ENCODE results near the gene DBN1. TPM values are rescaled to one million over a fixed set of nuclear protein-coding genes. Genes with fewer than 3 reads are reported as not detected.

DBN1 gene
- total RNA-seq, 3 donors from 2014 or later = 12.1 to 61.8 (median 17.2) TPM

DNA sequence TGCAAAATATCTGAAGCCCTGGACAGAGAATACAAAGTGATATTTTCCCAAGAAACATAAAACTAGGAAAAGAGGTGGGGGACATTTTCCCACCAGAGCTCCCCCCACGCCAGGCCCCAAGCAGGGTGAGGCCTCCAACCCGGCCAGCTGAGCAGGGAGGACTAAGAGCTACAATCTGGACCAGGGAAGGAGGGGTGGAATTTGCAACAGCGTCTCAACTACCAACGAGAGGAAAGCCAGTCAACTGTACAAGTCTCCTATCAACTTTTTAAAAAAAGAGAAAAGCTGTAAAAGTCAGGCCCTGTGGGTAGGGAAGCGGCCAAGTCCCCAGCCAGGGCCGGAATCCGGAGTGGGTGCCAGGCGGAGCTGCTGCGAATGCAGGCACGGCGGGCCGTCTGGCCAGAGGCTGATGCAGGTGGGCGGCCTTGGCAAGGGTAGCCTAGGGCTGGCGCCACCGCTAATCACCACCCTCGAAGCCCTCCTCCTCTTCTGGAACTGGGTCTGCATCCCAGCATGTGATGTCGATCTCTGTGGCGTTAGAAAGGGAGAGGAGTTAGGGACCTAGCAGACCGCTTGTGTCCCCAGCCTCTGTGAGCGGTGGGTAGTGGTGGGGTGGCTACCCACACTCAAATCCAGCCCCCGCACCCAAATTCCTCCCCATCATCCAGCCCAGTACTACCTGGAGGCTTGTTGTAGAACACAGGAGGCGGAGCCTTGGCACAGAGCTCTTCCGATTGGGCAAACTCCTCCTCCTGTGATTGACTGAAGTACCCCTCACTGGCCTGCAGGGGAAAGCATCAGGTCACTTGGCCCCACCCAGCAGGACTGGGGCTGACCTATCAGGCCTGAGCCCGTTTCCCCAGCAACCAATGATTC, 16.2 kb downstream of the DBN1 start:
- ATAC-seq = peak; percentile 57
- peak; percentile 48 for TF ChIP-seq CTCF (IDR thresholded peaks at IDR 0.05)
- intact Hi-C loops (cut with DNase I, micrococcal nuclease) = no loop called here
- Histone ChIP-seq H3K36me3 (ENCODE audit: low read depth) (no peaks in the 10 kb centered on the region), H3K4me1 (ENCODE audit: low read depth) (peaks cover 13% of the 10 kb centered on the region), H3K4me3 (no peak overlapping the region), H3K9me3 (no peaks in the 10 kb centered on the region)
- peak; percentile 69 to 87 (median 78) for DNase-seq

DNA sequence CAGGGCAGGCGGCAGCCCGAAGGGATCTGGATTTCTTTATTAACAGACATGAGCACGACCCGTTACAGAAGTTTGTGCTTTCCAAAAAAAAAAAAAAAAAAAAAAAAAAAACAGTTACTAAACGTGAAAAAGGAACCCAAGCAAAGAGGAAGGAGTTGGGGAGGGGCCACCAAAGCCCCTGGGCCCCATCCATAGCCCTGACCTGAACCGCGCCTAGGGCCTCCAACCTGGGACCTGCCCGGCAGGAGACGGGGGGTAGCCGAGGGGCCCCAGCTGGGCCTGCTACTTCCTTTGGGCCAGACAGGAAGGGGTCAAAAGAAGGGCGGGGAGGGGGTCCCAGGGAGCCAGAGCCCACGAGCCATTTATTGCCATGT, 16.9 kb downstream of the DBN1 start:
- Histone ChIP-seq H3K4me1 (ENCODE audit: low read depth) (peaks cover 13% of the 10 kb centered on the region), H3K9me3 (no peaks in the 10 kb centered on the region), H3K36me3 (ENCODE audit: low read depth) (no peaks in the 10 kb centered on the region), H3K4me3 (no peak overlapping the region)
- intact Hi-C loops (cut with DNase I, micrococcal nuclease) = no loop called here
- no peak for ATAC-seq
- no peak for TF ChIP-seq CTCF (IDR thresholded peaks at IDR 0.05)
- DNase-seq = peak in 2 of 3 donors; percentile 54 to 69

DNA sequence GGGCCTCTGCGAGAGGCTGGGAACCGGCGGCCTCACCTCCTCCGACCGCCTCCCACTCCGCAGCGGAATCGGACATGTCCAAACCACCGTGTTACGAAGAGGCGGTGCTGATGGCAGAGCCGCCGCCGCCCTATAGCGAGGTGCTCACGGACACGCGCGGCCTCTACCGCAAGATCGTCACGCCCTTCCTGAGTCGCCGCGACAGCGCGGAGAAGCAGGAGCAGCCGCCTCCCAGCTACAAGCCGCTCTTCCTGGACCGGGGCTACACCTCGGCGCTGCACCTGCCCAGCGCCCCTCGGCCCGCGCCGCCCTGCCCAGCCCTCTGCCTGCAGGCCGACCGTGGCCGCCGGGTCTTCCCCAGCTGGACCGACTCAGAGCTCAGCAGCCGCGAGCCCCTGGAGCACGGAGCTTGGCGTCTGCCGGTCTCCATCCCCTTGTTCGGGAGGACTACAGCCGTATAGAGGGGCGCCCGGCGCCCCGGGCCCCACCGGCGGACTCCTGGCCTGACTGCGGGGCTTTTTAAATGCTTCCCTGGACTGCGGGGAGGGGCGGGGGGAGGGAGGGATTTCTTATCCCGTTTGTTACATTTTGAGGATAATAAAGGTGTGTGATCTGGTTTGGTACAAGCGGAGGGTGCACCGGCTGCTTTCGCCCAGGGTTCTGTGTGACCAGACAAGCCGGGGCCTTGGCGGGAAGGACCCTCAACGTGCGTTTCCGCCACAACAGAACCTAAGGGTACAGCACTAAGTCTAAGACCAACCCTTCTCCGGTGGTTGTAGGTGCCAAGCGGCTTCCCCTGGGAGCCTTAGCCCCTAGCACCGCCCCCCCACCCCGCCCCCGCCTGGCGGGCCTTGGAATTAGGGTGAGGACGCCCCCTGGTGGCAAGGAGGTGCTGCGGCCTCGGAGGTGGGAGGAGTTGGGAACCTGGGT, 17.5 kb downstream of the DBN1 start:
- DNase-seq = peak; percentile 95 to 98 (median 97)
- no peaks in the 10 kb centered on the region for H3K9me3 ChIP-seq
- ATAC-seq = peak; percentile 70
- TF ChIP-seq CTCF (IDR thresholded peaks at IDR 0.05) = peak; percentile 92
- H3K4me1 ChIP-seq (ENCODE audit: low read depth) = peaks cover 13% of the 10 kb centered on the region
- peak overlapping the region; percentile 36 for H3K4me3 ChIP-seq
- intact Hi-C loops (cut with DNase I, micrococcal nuclease) = no loop called here
- H3K36me3 ChIP-seq (ENCODE audit: low read depth) = no peaks in the 10 kb centered on the region

DNA sequence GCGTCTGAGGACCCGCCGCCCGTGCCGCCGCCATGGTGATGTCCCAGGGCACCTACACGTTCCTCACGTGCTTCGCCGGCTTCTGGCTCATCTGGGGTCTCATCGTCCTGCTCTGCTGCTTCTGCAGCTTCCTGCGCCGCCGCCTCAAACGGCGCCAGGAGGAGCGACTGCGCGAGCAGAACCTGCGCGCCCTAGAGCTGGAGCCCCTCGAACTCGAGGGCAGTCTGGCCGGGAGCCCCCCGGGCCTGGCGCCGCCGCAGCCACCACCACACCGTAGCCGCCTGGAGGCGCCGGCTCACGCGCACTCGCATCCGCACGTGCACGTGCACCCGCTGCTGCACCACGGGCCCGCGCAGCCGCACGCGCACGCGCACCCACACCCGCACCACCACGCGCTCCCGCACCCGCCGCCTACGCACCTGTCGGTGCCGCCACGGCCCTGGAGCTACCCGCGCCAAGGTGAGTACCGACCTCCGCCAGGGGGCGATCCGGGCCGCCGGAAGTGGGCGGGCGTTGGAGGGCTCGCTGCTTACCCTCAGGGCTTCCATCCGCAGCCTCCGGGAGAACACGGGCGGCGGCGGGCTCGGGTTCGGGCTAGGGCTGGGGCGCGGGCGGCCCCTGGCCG, 18.3 kb downstream of the DBN1 start:
- Histone ChIP-seq H3K9me3 (no peaks in the 10 kb centered on the region), H3K4me3 (peak overlapping the region; percentile 36), H3K36me3 (ENCODE audit: low read depth) (no peaks in the 10 kb centered on the region), H3K4me1 (ENCODE audit: low read depth) (peaks cover 13% of the 10 kb centered on the region)
- peak; percentile 75 for TF ChIP-seq CTCF (IDR thresholded peaks at IDR 0.05)
- intact Hi-C loops (cut with DNase I, micrococcal nuclease) = no loop called here
- ATAC-seq (peak; percentile 71), DNase-seq (peak; percentile 89 to 95 (median 94))

GRCh38 chr5:177454397-177455035, 18.9 kb downstream of the DBN1 start:
- no peaks in the 10 kb centered on the region for H3K36me3 ChIP-seq (ENCODE audit: low read depth)
- peak; percentile 90 for TF ChIP-seq CTCF (IDR thresholded peaks at IDR 0.05)
- no peaks in the 10 kb centered on the region for H3K9me3 ChIP-seq
- peak; percentile 76 for ATAC-seq
- peaks cover 13% of the 10 kb centered on the region for H3K4me1 ChIP-seq (ENCODE audit: low read depth)
- peak overlapping the region; percentile 36 for H3K4me3 ChIP-seq
- DNase-seq = peak; percentile 94 to 98 (median 97)
- intact Hi-C loops (cut with DNase I, micrococcal nuclease) = loop anchor here (5.0 kb wide), 1 partner anchor 62 kb away; no protein-coding TSS in a partner anchor
